ENCODE results near the gene HDAC9. TPM values are rescaled to one million over a fixed set of nuclear protein-coding genes. Genes with fewer than 3 reads are reported as not detected.
A peak's percentile ranks its signal among the peaks of the same experiment; 100 is the strongest.

HDAC9 gene
- total RNA-seq, 1 donor from 2014 or later = 27.6 TPM

- DNase-seq (ENCODE audit: low read depth) (no peak), FAIRE-seq (no peak)
- no peak for TF ChIP-seq CTCF (IDR thresholded peaks at IDR 0.05; ENCODE audit: insufficient read depth, low read depth, low read length)
- no peak for TF ChIP-seq EZH2 (IDR thresholded peaks at IDR 0.05; ENCODE audit: insufficient read depth, low read length)
These were observed 376.8 kb downstream of the HDAC9 start for GRCh38 chr7:18872344-18872743.

GRCh38 chr7:18873734-18874336 is 378.3 kb downstream of the HDAC9 start:
- H3K27me3 Mint-ChIP-seq (ENCODE audit: low read depth, unreplicated experiment) = no peaks in the 10 kb centered on the region
- no peaks in the 10 kb centered on the region for H3K9me3 Mint-ChIP-seq (ENCODE audit: unreplicated experiment)
- H3K9me3 ChIP-seq (ENCODE audit: insufficient read depth, low read depth, low read length) = no peaks in the 10 kb centered on the region
- H3K4me3 Mint-ChIP-seq (ENCODE audit: unreplicated experiment) = no peak overlapping the region
- H4K20me1 ChIP-seq (ENCODE audit: insufficient read depth, low read length) = no peaks in the 10 kb centered on the region
- H3K79me2 ChIP-seq (ENCODE audit: insufficient read depth, low read length) = no peaks in the 10 kb centered on the region
- H3K4me3 ChIP-seq (ENCODE audit: insufficient read depth, low read depth, low read length) = no peak overlapping the region
- H3K36me3 Mint-ChIP-seq (ENCODE audit: low read depth, unreplicated experiment) = no peaks in the 10 kb centered on the region
- no peak overlapping the region for H3K27ac ChIP-seq (ENCODE audit: low read depth, low read length)
- H3K27me3 ChIP-seq (ENCODE audit: insufficient read depth, low read length) = no peaks in the 10 kb centered on the region
- FAIRE-seq (peak; percentile 26), DNase-seq (ENCODE audit: low read depth) (no peak)
- H3K4me1 ChIP-seq (ENCODE audit: insufficient read depth, low read length) = no peaks in the 10 kb centered on the region
- H2AFZ ChIP-seq (ENCODE audit: low read depth, low read length) = no peak overlapping the region
- H3K27ac Mint-ChIP-seq (ENCODE audit: unreplicated experiment) = no peak overlapping the region
- H3K4me2 ChIP-seq (ENCODE audit: low read length) = no peak overlapping the region
- no peak for TF ChIP-seq EZH2 (IDR thresholded peaks at IDR 0.05; ENCODE audit: insufficient read depth, low read length)
- peak; percentile 23 for TF ChIP-seq CTCF (IDR thresholded peaks at IDR 0.05; ENCODE audit: insufficient read depth, low read depth, low read length)
- H3K9ac ChIP-seq (ENCODE audit: low read length) = no peak overlapping the region
- H3K36me3 ChIP-seq (ENCODE audit: insufficient read depth, low read length) = no peaks in the 10 kb centered on the region
- no peaks in the 10 kb centered on the region for H3K4me1 Mint-ChIP-seq (ENCODE audit: low read depth, unreplicated experiment)

More at GRCh38 chr7:18872344-18872743, 376.8 kb downstream of the HDAC9 start:
- no peaks in the 10 kb centered on the region for H3K79me2 ChIP-seq (ENCODE audit: insufficient read depth, low read length)
- Mint-ChIP-seq H3K27me3 (ENCODE audit: low read depth, unreplicated experiment) (no peaks in the 10 kb centered on the region), H3K27ac (ENCODE audit: unreplicated experiment) (no peak overlapping the region), H3K9me3 (ENCODE audit: unreplicated experiment) (no peaks in the 10 kb centered on the region), H3K36me3 (ENCODE audit: low read depth, unreplicated experiment) (no peaks in the 10 kb centered on the region), H3K4me1 (ENCODE audit: low read depth, unreplicated experiment) (no peaks in the 10 kb centered on the region), H3K4me3 (ENCODE audit: unreplicated experiment) (no peak overlapping the region)
- H3K9ac ChIP-seq (ENCODE audit: low read length) = no peak overlapping the region
- no peak overlapping the region for H3K27ac ChIP-seq (ENCODE audit: low read depth, low read length)
- H3K4me2 ChIP-seq (ENCODE audit: low read length) = no peak overlapping the region
- no peaks in the 10 kb centered on the region for H4K20me1 ChIP-seq (ENCODE audit: insufficient read depth, low read length)
- no peaks in the 10 kb centered on the region for H3K36me3 ChIP-seq (ENCODE audit: insufficient read depth, low read length)
- no peaks in the 10 kb centered on the region for H3K27me3 ChIP-seq (ENCODE audit: insufficient read depth, low read length)
- no peak overlapping the region for H3K4me3 ChIP-seq (ENCODE audit: insufficient read depth, low read depth, low read length)
- H3K4me1 ChIP-seq (ENCODE audit: insufficient read depth, low read length) = no peaks in the 10 kb centered on the region
- no peak overlapping the region for H2AFZ ChIP-seq (ENCODE audit: low read depth, low read length)
- H3K9me3 ChIP-seq (ENCODE audit: insufficient read depth, low read depth, low read length) = no peaks in the 10 kb centered on the region

- Histone ChIP-seq H3K4me3 (ENCODE audit: insufficient read depth, low read depth, low read length) (no peak overlapping the region), H4K20me1 (ENCODE audit: insufficient read depth, low read length) (no peaks in the 10 kb centered on the region), H2AFZ (ENCODE audit: low read depth, low read length) (no peak overlapping the region), H3K27me3 (ENCODE audit: insufficient read depth, low read length) (no peaks in the 10 kb centered on the region), H3K36me3 (ENCODE audit: insufficient read depth, low read length) (no peaks in the 10 kb centered on the region), H3K4me2 (ENCODE audit: low read length) (no peak overlapping the region), H3K27ac (ENCODE audit: low read depth, low read length) (no peak overlapping the region), H3K79me2 (ENCODE audit: insufficient read depth, low read length) (no peaks in the 10 kb centered on the region), H3K9ac (ENCODE audit: low read length) (no peak overlapping the region), H3K9me3 (ENCODE audit: insufficient read depth, low read depth, low read length) (no peaks in the 10 kb centered on the region), H3K4me1 (ENCODE audit: insufficient read depth, low read length) (no peaks in the 10 kb centered on the region)
- Mint-ChIP-seq H3K4me1 (ENCODE audit: low read depth, unreplicated experiment) (no peaks in the 10 kb centered on the region), H3K4me3 (ENCODE audit: unreplicated experiment) (no peak overlapping the region), H3K27me3 (ENCODE audit: low read depth, unreplicated experiment) (no peaks in the 10 kb centered on the region), H3K36me3 (ENCODE audit: low read depth, unreplicated experiment) (no peaks in the 10 kb centered on the region), H3K9me3 (ENCODE audit: unreplicated experiment) (no peaks in the 10 kb centered on the region), H3K27ac (ENCODE audit: unreplicated experiment) (no peak overlapping the region)
- no peak for DNase-seq (ENCODE audit: low read depth)
- FAIRE-seq = no peak
- TF ChIP-seq CTCF (IDR thresholded peaks at IDR 0.05; ENCODE audit: insufficient read depth, low read depth, low read length) (no peak), EZH2 (IDR thresholded peaks at IDR 0.05; ENCODE audit: insufficient read depth, low read length) (no peak)
These were observed 379.3 kb downstream of the HDAC9 start for GRCh38 chr7:18874880-18875279.

Measured in astrocyte (in vitro differentiated cells and primary cell).